Endothelial cell of umbilical vein (primary cell): ENCODE measurements around the gene DUSP2. TPM values are rescaled to one million over a fixed set of nuclear protein-coding genes. Genes with fewer than 3 reads are reported as not detected.

Source experiments
- BruUV-seq: library from RNA; stranded (reverse); fragments of 400-500 nt; replicated peaks from 2 replicates; lab custom pipeline; 2021; lab: Mats Ljungman, UMichigan
- CTCF ChIA-PET: fragments of 300-600, 350-600 bp; sonication (Branson Sonifier 250); formaldehyde crosslinking; loops from one replicate; lab custom pipeline; 2021; ENCODE audit warnings: antibody characterized with exemption, inconsistent platforms; lab: Charles Lee
- POLR2A ChIA-PET: fragments of 300-600, 350-600 bp; sonication (Branson Sonifier 250); formaldehyde crosslinking; loops from one replicate; lab custom pipeline; 2021; ENCODE audit warnings: antibody characterized with exemption, inconsistent platforms; lab: Charles Lee
- DNase-seq: peaks from one replicate; pipeline ENCODE4 v3.0.0-alpha.2; 2011; ENCODE audit warnings: low read depth, low spot score
- FAIRE-seq: peaks from 2 replicates; lab custom pipeline; 2011; peaks lifted over from hg19 to GRCh38; lab: Jason Lieb, UNC
- H2AFZ ChIP-seq: 2 replicates; pipeline ENCODE4 v1.6.0; 2012; ENCODE audit warnings: low read depth, low read length, control low read depth, inconsistent platforms
- H3K27ac ChIP-seq: 2 replicates; pipeline ENCODE4 v1.5.1; 2011; ENCODE audit warnings: low read depth, mild to moderate bottlenecking, control low read depth, low read length, moderate library complexity; ENCODE audit not compliant: insufficient read depth
- H3K27me3 ChIP-seq, 2 experiments: 2 replicates each; pipeline versions ENCODE4 v1.6.0 to v1.6.1; 2011; ENCODE audit warnings: low read length in 2 of 2, mixed read lengths in 1 of 2; ENCODE audit not compliant: control insufficient read depth in 2 of 2, insufficient read depth in 2 of 2
- H3K36me3 ChIP-seq, 2 experiments: 2 replicates in 1 of 2; 3 replicates in 1 of 2; pipeline ENCODE4 v1.5.1; 2011; ENCODE audit warnings: low read length in 2 of 2, mild to moderate bottlenecking in 1 of 2, moderate library complexity in 1 of 2; ENCODE audit not compliant: control insufficient read depth in 2 of 2, insufficient read depth in 2 of 2; ENCODE audit errors: extremely low read depth in 1 of 2
- H3K4me1 ChIP-seq: 3 replicates; pipeline ENCODE4 v1.5.1; 2011; ENCODE audit warnings: mild to moderate bottlenecking, low read length; ENCODE audit not compliant: control insufficient read depth, insufficient read depth; ENCODE audit errors: extremely low read depth
- H3K4me2 ChIP-seq: 2 replicates; pipeline ENCODE4 v1.6.1; 2011; ENCODE audit warnings: low read length, control low read depth, mixed read lengths; ENCODE audit not compliant: insufficient read depth
- H3K4me3 ChIP-seq, 3 experiments: fragments of 200-600 bp in 1 of 3; sonication (generic), shearing (Covaris generic) in 1 of 3; replicated peaks in 1 of 3; 2 replicates each; pipeline ENCODE4 v1.5.1; 2011 to 2016; ENCODE audit warnings: control low read depth in 3 of 3, low read length in 3 of 3, mild to moderate bottlenecking in 2 of 3, inconsistent platforms in 1 of 3, low read depth in 1 of 3, moderate library complexity in 1 of 3; ENCODE audit not compliant: insufficient read depth in 1 of 3
- H3K79me2 ChIP-seq: 2 replicates; pipeline ENCODE4 v1.6.0; 2012; ENCODE audit warnings: low read length, inconsistent platforms; ENCODE audit not compliant: control insufficient read depth, insufficient read depth
- H3K9ac ChIP-seq: replicated peaks from 2 replicates; pipeline ENCODE3; 2011; ENCODE audit warnings: low read length, control low read depth; ENCODE audit not compliant: insufficient read depth; ENCODE audit errors: extremely low read depth
- H3K9me1 ChIP-seq: replicated peaks from 3 replicates; pipeline ENCODE4 v1.6.0; 2011; ENCODE audit warnings: mild to moderate bottlenecking, low read length; ENCODE audit not compliant: control insufficient read depth, insufficient read depth; ENCODE audit errors: extremely low read depth
- H3K9me3 ChIP-seq: replicated peaks from 2 replicates; pipeline ENCODE4 v1.5.1; 2012; ENCODE audit warnings: low read length, inconsistent platforms; ENCODE audit not compliant: control insufficient read depth, insufficient read depth
- H4K20me1 ChIP-seq: replicated peaks from 2 replicates; pipeline ENCODE3; 2011; ENCODE audit warnings: mild to moderate bottlenecking, low read length; ENCODE audit not compliant: control insufficient read depth, insufficient read depth; ENCODE audit errors: extremely low read depth
- EZH2 ChIP-seq: IDR thresholded peaks from 2 replicates; pipeline ENCODE4 v1.6.1; 2012; ENCODE audit warnings: borderline replicate concordance, low read depth, mild to moderate bottlenecking, moderate library complexity, low read length, inconsistent platforms; ENCODE audit not compliant: severe bottlenecking
- FOS ChIP-seq: IDR thresholded peaks from 2 replicates; pipeline ENCODE4 v1.6.1; 2011; ENCODE audit warnings: mild to moderate bottlenecking, low read length, moderate library complexity, borderline replicate concordance; ENCODE audit not compliant: insufficient read depth
- GATA2 ChIP-seq: IDR thresholded peaks from 2 replicates; pipeline ENCODE4 v1.7.0; 2011; ENCODE audit warnings: low read depth, mild to moderate bottlenecking, moderate library complexity, mixed read lengths, low read length; ENCODE audit not compliant: insufficient read length, insufficient read depth
- JUN ChIP-seq: IDR thresholded peaks from 2 replicates; pipeline ENCODE4 v1.6.1; 2011; ENCODE audit warnings: borderline replicate concordance, low read depth; ENCODE audit not compliant: insufficient read length, insufficient read depth
- MAX ChIP-seq: IDR thresholded peaks from 2 replicates; pipeline ENCODE4 v1.6.1; 2011; ENCODE audit not compliant: insufficient read depth, insufficient read length
- MYC ChIP-seq: IDR thresholded peaks from one replicate; pipeline ENCODE4 v1.6.1; 2011; ENCODE audit warnings: mild to moderate bottlenecking, low read depth, low read length
- POLR2A ChIP-seq: IDR thresholded peaks from 2 replicates; pipeline ENCODE4 v1.6.1; 2012; ENCODE audit warnings: low read depth, mild to moderate bottlenecking, control low read depth, low read length
- POLR2AphosphoS5 ChIP-seq: IDR thresholded peaks from 2 replicates; pipeline ENCODE4 v1.6.1; 2012; ENCODE audit warnings: low read depth, mild to moderate bottlenecking, control low read depth, low read length, moderate library complexity; ENCODE audit not compliant: insufficient read depth
- dilution Hi-C: fragments of 300-500 bp; cut with MboI; formaldehyde crosslinking; loops from one replicate; pipeline ENCODE4 v1.15.0; 2019; ENCODE audit warnings: low sequenced_read_pairs; ENCODE audit not compliant: extremely low pct_ligation_motif_present
- intact Hi-C: fragments of 100-400 bp; cut with micrococcal nuclease; formaldehyde crosslinking; loops from one replicate; pipeline ENCODE4 v1.10.0; 2022
- polyA plus RNA-seq, 4 experiments: library from polyadenylated mRNA; depleted of rRNA in 3 of 4; stranded (reverse) in 3 of 4; unstranded in 1 of 4; fragments of >200 nt; gene quantifications; 2 replicates each; pipeline versions ENCODE4 v1.2.1 to v1.2.3, GENCODE V29; 2011 to 2012; ENCODE audit warnings: missing spikeins in 1 of 4
- total RNA-seq: library from RNA; stranded (reverse); gene quantifications from 2 replicates; pipeline ENCODE4 v1.2.3, GENCODE V29; 2021
- TF ChIP-seq, protein P1 (sequence below), 2 donors: IDR thresholded peaks; 1 replicate in 1 of 2; 2 replicates in 1 of 2; pipeline ENCODE4 v1.5.1; 2011; ENCODE audit warnings: low read length in 2 of 2, mild to moderate bottlenecking in 2 of 2, moderate library complexity in 2 of 2, control low read depth in 1 of 2, inconsistent platforms in 1 of 2, low read depth in 1 of 2; ENCODE audit not compliant: insufficient read depth in 1 of 2; ENCODE audit errors: extremely low read depth in 1 of 2

DUSP2 gene
- total and polyA plus RNA-seq, 2 donors (not counting 3 experiments of a cell fraction or from before 2014, with no cell fraction given): 0.33 TPM

GRCh38 chr2:96135621-96136020, 9.6 kb downstream of the DUSP2 start:
- Histone ChIP-seq H3K4me2 (no peak overlapping the region), H2AFZ (no peak overlapping the region), H3K4me3 (no peak overlapping the region), H3K27me3 (peaks cover 0 to 3% of the 10 kb centered on the region in 2 experiments), H3K4me1 (no peaks in the 10 kb centered on the region), H3K79me2 (no peaks in the 10 kb centered on the region), H3K9ac (no peak overlapping the region), H3K36me3 (no peaks in the 10 kb centered on the region), H3K9me3 (no peaks in the 10 kb centered on the region), H3K27ac (no peak overlapping the region), H4K20me1 (no peaks in the 10 kb centered on the region), H3K9me1 (no peaks in the 10 kb centered on the region)
- CTCF ChIA-PET: interaction anchor here (0.9 kb wide), 1 partner anchor 143 kb away, joined by 3 read pairs; no protein-coding TSS in a partner anchor
- intact Hi-C loops: no loop called here
- TF ChIP-seq FOS (no peak), JUN (no peak), MAX (no peak), GATA2 (no peak), MYC (no peak), POLR2A (no peak), POLR2AphosphoS5 (no peak)
- DNase-seq (no peak), FAIRE-seq (no peak)
- dilution Hi-C loops: no loop called here
- POLR2A ChIA-PET: no interaction called here
- no TSS peak for BruUV-seq

- no peak for TF ChIP-seq POLR2AphosphoS5
- TF ChIP-seq, protein P1, sequence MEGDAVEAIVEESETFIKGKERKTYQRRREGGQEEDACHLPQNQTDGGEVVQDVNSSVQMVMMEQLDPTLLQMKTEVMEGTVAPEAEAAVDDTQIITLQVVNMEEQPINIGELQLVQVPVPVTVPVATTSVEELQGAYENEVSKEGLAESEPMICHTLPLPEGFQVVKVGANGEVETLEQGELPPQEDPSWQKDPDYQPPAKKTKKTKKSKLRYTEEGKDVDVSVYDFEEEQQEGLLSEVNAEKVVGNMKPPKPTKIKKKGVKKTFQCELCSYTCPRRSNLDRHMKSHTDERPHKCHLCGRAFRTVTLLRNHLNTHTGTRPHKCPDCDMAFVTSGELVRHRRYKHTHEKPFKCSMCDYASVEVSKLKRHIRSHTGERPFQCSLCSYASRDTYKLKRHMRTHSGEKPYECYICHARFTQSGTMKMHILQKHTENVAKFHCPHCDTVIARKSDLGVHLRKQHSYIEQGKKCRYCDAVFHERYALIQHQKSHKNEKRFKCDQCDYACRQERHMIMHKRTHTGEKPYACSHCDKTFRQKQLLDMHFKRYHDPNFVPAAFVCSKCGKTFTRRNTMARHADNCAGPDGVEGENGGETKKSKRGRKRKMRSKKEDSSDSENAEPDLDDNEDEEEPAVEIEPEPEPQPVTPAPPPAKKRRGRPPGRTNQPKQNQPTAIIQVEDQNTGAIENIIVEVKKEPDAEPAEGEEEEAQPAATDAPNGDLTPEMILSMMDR (IDR thresholded peaks at IDR 0.05; ENCODE audit: extremely low read depth in 1 of 2, insufficient read depth in 1 of 2, low read depth in 1 of 2, low read length in 2 of 2): no peak
- no peak for TF ChIP-seq GATA2
- TF ChIP-seq JUN: no peak
- no peak for TF ChIP-seq FOS
- no peak for TF ChIP-seq MYC
- no peak for TF ChIP-seq POLR2A
- no peak for TF ChIP-seq MAX
- no peak for TF ChIP-seq EZH2
- peaks cover 0 to 3% of the 10 kb centered on the region in 2 experiments for H3K27me3 ChIP-seq
- no peaks in the 10 kb centered on the region for H3K9me3 ChIP-seq
- FAIRE-seq (no peak), DNase-seq (no peak)
- ChIA-PET CTCF (interaction anchor here (0.9 kb wide), 1 partner anchor 142 kb away, joined by 3 read pairs; no protein-coding TSS in a partner anchor), POLR2A (no interaction called here)
- H3K4me1 ChIP-seq: no peaks in the 10 kb centered on the region
- H3K9ac ChIP-seq: no peak overlapping the region
- no peaks in the 10 kb centered on the region for H3K36me3 ChIP-seq
- H4K20me1 ChIP-seq: no peaks in the 10 kb centered on the region
- H3K4me2 ChIP-seq: no peak overlapping the region
- dilution Hi-C loops (no loop called here), intact Hi-C loops (no loop called here)
- BruUV-seq: no TSS peak
- H3K9me1 ChIP-seq: no peaks in the 10 kb centered on the region
- no peak overlapping the region for H2AFZ ChIP-seq
- H3K4me3 ChIP-seq: no peak overlapping the region
- no peaks in the 10 kb centered on the region for H3K79me2 ChIP-seq
- H3K27ac ChIP-seq: no peak overlapping the region
These were observed 10.1 kb downstream of the DUSP2 start for GRCh38 chr2:96135171-96135570.
